HepG2 (cell line): ENCODE results near the gene SLC35F3. TPM values are rescaled to one million over a fixed set of nuclear protein-coding genes. Genes with fewer than 3 reads are reported as not detected.

Experiments
- ATF7-NPFF ChIP-seq: sonication (generic); formaldehyde crosslinking; IDR thresholded peaks from 2 replicates; pipeline ENCODE4 v1.8.1; 2023; ENCODE audit warnings: mild to moderate bottlenecking, low read depth, missing genetic modification reagents, moderate library complexity
- CBX5 ChIP-seq: sonication (generic); formaldehyde crosslinking; IDR thresholded peaks from 2 replicates; pipeline ENCODE4 v1.4.0; 2020; ENCODE audit warnings: missing genetic modification reagents, borderline replicate concordance
- ETV6 ChIP-seq: sonication (generic); formaldehyde crosslinking; conservative IDR thresholded peaks from 2 replicates; pipeline ENCODE4 v1.4.0; 2020; ENCODE audit warnings: missing genetic modification reagents
- GPN1 ChIP-seq: sonication (generic); formaldehyde crosslinking; IDR thresholded peaks from 2 replicates; pipeline ENCODE4 v1.5.1; 2020; ENCODE audit warnings: missing genetic modification reagents, borderline replicate concordance
- JUN ChIP-seq: sonication (generic); formaldehyde crosslinking; IDR thresholded peaks from 2 replicates; pipeline ENCODE4 v1.4.0; 2020; ENCODE audit warnings: mild to moderate bottlenecking, missing genetic modification reagents
- NFKBIZ ChIP-seq: IDR thresholded peaks from 2 replicates; pipeline ENCODE4 v1.6.1; 2018; ENCODE audit warnings: missing genetic modification reagents, missing compliant biosample characterization
- ONECUT2 ChIP-seq: sonication (generic); formaldehyde crosslinking; IDR thresholded peaks from 2 replicates; pipeline ENCODE4 v1.4.0; 2020; ENCODE audit warnings: missing genetic modification reagents
- SMAD9 ChIP-seq: sonication (generic); formaldehyde crosslinking; IDR thresholded peaks from 2 replicates; pipeline ENCODE4 v1.5.1; 2020; ENCODE audit warnings: mild to moderate bottlenecking, missing genetic modification reagents
- polyA plus RNA-seq, 8 experiments: library from polyadenylated mRNA; depleted of rRNA in 3 of 8; stranded (reverse) in 7 of 8; unstranded in 1 of 8; fragments of >200 nt; fragmentation: Illumina TruSeq in 4 of 8; extraction: Trizol in 4 of 8; gene quantifications; 2 replicates each; pipeline versions ENCODE4 v1.2.1 to v1.2.3, GENCODE V29; 2011 to 2016; ENCODE audit warnings: low read depth in 4 of 8, missing spikeins in 1 of 8, mixed read lengths in 1 of 8; ENCODE audit not compliant: insufficient read depth in 1 of 8
- total RNA-seq, 5 experiments: library from RNA; depleted of rRNA; stranded (reverse); fragments of >200 nt; fragmentation: Illumina TruSeq; extraction: Trizol; gene quantifications; 2 replicates each; pipeline ENCODE4 v1.2.3, GENCODE V29; 2016; ENCODE audit warnings: low read depth in 1 of 5
- TF ChIP-seq, protein P1 (sequence below): sonication (generic); formaldehyde crosslinking; IDR thresholded peaks from 2 replicates; pipeline ENCODE4 v1.5.0; 2020; ENCODE audit warnings: mild to moderate bottlenecking, missing genetic modification reagents, borderline replicate concordance
- TF ChIP-seq, protein P2 (sequence below): sonication (generic); formaldehyde crosslinking; IDR thresholded peaks from 2 replicates; pipeline ENCODE4 v1.5.0; 2020; ENCODE audit warnings: mild to moderate bottlenecking, missing genetic modification reagents, moderate library complexity
- TF ChIP-seq, protein P3 (sequence below): sonication (generic); formaldehyde crosslinking; IDR thresholded peaks from 2 replicates; pipeline ENCODE4 v1.8.1; 2023; ENCODE audit warnings: mild to moderate bottlenecking, inconsistent platforms, moderate library complexity, missing genetic modification reagents, borderline replicate concordance

Gene SLC35F3
- total and polyA plus RNA-seq, 2 of the 13 experiments (the other 11 are each of a cell fraction or from before 2014, with no cell fraction given), result not detected

DNA sequence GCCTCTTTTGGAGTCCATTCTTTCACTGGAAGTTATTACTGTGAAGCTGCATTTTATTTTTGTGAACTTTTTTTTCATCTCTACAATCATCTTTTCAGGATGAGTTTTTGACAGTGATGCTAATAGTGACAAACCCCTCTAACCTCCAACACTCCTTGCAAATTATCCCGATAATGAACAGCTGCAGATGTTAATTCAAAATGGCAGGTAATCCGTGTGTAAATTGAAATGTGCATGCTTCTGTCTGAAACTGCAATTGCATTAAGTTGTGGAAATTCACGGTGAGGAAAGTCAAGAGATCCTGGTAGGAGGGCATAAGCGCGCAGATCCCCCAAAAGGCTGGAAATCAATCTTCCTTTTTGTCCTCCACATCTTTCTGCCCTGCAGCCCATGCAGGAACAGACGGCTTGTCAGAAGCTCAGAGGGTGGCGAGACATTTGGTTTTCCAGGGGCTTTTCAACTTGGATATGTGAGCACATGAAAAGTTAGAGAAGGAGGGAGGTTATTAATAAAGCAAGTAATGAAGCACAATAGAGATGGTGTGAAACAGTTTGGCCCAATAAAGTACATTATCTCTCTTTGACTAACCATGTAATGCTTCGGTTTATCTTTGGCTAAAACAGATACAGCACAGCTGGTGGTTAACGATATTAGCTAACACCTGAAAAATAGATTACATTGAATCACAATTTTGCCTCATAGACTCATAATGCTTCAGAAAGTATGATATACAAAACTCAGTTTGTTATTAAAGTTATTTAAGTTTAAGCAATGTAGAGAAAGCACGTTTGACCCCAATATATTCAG, 325.3 kb downstream of the SLC35F3 start (continued):
- TF ChIP-seq, protein P1, sequence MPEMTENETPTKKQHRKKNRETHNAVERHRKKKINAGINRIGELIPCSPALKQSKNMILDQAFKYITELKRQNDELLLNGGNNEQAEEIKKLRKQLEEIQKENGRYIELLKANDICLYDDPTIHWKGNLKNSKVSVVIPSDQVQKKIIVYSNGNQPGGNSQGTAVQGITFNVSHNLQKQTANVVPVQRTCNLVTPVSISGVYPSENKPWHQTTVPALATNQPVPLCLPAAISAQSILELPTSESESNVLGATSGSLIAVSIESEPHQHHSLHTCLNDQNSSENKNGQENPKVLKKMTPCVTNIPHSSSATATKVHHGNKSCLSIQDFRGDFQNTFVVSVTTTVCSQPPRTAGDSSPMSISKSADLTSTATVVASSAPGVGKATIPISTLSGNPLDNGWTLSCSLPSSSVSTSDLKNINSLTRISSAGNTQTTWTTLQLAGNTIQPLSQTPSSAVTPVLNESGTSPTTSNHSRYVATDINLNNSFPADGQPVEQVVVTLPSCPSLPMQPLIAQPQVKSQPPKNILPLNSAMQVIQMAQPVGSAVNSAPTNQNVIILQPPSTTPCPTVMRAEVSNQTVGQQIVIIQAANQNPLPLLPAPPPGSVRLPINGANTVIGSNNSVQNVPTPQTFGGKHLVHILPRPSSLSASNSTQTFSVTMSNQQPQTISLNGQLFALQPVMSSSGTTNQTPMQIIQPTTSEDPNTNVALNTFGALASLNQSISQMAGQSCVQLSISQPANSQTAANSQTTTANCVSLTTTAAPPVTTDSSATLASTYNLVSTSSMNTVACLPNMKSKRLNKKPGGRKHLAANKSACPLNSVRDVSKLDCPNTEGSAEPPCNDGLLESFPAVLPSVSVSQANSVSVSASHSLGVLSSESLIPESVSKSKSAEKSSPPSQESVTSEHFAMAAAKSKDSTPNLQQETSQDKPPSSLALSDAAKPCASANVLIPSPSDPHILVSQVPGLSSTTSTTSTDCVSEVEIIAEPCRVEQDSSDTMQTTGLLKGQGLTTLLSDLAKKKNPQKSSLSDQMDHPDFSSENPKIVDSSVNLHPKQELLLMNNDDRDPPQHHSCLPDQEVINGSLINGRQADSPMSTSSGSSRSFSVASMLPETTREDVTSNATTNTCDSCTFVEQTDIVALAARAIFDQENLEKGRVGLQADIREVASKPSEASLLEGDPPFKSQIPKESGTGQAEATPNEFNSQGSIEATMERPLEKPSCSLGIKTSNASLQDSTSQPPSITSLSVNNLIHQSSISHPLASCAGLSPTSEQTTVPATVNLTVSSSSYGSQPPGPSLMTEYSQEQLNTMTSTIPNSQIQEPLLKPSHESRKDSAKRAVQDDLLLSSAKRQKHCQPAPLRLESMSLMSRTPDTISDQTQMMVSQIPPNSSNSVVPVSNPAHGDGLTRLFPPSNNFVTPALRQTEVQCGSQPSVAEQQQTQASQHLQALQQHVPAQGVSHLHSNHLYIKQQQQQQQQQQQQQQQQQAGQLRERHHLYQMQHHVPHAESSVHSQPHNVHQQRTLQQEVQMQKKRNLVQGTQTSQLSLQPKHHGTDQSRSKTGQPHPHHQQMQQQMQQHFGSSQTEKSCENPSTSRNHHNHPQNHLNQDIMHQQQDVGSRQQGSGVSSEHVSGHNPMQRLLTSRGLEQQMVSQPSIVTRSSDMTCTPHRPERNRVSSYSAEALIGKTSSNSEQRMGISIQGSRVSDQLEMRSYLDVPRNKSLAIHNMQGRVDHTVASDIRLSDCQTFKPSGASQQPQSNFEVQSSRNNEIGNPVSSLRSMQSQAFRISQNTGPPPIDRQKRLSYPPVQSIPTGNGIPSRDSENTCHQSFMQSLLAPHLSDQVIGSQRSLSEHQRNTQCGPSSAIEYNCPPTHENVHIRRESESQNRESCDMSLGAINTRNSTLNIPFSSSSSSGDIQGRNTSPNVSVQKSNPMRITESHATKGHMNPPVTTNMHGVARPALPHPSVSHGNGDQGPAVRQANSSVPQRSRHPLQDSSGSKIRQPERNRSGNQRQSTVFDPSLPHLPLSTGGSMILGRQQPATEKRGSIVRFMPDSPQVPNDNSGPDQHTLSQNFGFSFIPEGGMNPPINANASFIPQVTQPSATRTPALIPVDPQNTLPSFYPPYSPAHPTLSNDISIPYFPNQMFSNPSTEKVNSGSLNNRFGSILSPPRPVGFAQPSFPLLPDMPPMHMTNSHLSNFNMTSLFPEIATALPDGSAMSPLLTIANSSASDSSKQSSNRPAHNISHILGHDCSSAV, result no peak
- TF ChIP-seq, protein P2, sequence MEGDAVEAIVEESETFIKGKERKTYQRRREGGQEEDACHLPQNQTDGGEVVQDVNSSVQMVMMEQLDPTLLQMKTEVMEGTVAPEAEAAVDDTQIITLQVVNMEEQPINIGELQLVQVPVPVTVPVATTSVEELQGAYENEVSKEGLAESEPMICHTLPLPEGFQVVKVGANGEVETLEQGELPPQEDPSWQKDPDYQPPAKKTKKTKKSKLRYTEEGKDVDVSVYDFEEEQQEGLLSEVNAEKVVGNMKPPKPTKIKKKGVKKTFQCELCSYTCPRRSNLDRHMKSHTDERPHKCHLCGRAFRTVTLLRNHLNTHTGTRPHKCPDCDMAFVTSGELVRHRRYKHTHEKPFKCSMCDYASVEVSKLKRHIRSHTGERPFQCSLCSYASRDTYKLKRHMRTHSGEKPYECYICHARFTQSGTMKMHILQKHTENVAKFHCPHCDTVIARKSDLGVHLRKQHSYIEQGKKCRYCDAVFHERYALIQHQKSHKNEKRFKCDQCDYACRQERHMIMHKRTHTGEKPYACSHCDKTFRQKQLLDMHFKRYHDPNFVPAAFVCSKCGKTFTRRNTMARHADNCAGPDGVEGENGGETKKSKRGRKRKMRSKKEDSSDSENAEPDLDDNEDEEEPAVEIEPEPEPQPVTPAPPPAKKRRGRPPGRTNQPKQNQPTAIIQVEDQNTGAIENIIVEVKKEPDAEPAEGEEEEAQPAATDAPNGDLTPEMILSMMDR (CRISPR knock-in tag), result no peak
- TF ChIP-seq GPN1 (no peak), ONECUT2 (CRISPR knock-in tag) (no peak), JUN (CRISPR knock-in tag) (no peak), ETV6 (no peak), ATF7-NPFF (CRISPR knock-in tag) (no peak), NFKBIZ (CRISPR knock-in tag) (no peak), SMAD9 (no peak), CBX5 (CRISPR knock-in tag) (no peak)
- TF ChIP-seq, protein P3, sequence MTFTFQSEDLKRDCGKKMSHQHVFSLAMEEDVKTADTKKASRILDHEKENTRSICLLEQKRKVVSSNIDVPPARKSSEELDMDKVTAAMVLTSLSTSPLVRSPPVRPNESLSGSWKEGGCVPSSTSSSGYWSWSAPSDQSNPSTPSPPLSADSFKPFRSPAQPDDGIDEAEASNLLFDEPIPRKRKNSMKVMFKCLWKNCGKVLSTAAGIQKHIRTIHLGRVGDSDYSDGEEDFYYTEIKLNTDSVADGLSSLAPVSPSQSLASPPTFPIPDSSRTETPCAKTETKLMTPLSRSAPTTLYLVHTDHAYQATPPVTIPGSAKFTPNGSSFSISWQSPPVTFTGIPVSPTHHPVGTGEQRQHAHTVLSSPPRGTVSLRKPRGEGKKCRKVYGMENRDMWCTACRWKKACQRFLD (CRISPR knock-in tag), result no peak
